BJ (cell line): ENCODE results near the gene HUNK. TPM values are rescaled to one million over a fixed set of nuclear protein-coding genes. Genes with fewer than 3 reads are reported as not detected.

Source experiments
- CTCF ChIA-PET: fragments of 350-600 bp; formaldehyde crosslinking; extraction: SDS; loops from one replicate; lab custom pipeline; 2021; ENCODE audit warnings: antibody characterized with exemption, inconsistent platforms; lab: Yijun Ruan, JAX
- POLR2A ChIA-PET: fragments of 300-600 bp; sonication (Branson Sonifier 250); formaldehyde crosslinking; extraction: SDS; loops from one replicate; lab custom pipeline; 2021; ENCODE audit warnings: antibody characterized with exemption; lab: Charles Lee
- DNase-seq: peaks from one replicate; pipeline ENCODE4 v3.0.0-alpha.2; 2011; ENCODE audit warnings: low read depth
- H3K27me3 ChIP-seq: 2 replicates; pipeline ENCODE4 v1.6.0; 2011; ENCODE audit warnings: low read length; ENCODE audit not compliant: control insufficient read depth, insufficient read depth
- H3K36me3 ChIP-seq: 2 replicates; pipeline ENCODE4 v1.5.1; 2011; ENCODE audit warnings: low read length; ENCODE audit not compliant: control insufficient read depth, insufficient read depth
- H3K4me3 ChIP-seq: 2 replicates; pipeline ENCODE4 v1.5.1; 2011; ENCODE audit warnings: low read depth, mild to moderate bottlenecking, control low read depth, low read length
- polyA plus RNA-seq: library from polyadenylated mRNA; depleted of rRNA; stranded (reverse); fragments of >200 nt; gene quantifications from 2 replicates; pipeline ENCODE4 v1.2.3, GENCODE V29; 2011
- TF ChIP-seq, protein P1 (sequence below): IDR thresholded peaks from 2 replicates; pipeline ENCODE4 v1.5.1; 2011; ENCODE audit warnings: low read depth, mild to moderate bottlenecking, control low read depth, inconsistent platforms, low read length, moderate library complexity; ENCODE audit not compliant: insufficient read depth

HUNK gene
- polyA plus RNA-seq, 1 experiment: 0.70 TPM

DNA sequence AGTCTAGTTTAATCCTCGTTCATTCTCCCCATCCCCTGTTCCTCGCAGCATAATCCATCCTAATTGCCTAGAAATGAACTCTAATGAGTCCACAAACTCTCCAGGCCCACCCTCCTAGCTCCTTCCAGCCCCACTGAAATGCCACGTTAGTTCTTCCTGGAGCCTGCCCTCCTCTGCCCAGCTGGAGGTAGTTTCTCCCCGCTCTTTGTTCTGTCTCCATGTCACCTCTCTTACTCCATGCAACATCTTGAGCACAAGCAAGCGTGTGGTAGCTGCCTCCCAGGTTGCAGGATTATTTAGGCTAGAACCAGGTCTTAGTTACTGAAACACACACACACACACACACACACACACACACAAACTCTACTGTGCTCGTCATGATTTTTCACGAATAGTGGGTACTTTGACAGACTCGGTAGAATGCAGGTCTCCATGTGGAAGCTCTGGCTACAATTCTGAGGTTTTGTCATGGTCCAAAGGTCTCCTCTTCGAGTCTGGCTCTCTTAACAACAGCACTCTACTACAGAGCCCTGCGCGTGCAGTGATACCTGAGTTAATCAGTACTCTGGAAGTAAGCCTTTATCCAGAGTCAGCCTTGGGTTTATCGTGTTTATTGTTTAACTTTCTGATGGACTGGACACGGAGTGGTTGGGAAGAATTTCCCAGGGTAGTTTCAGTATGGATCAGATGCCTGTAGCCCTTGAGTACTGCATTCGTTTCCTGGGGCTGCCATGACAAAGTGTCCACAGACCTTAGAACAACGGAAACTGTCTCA is 27.5 kb downstream of the HUNK start:
- POLR2A ChIA-PET: no interaction called here

DNA sequence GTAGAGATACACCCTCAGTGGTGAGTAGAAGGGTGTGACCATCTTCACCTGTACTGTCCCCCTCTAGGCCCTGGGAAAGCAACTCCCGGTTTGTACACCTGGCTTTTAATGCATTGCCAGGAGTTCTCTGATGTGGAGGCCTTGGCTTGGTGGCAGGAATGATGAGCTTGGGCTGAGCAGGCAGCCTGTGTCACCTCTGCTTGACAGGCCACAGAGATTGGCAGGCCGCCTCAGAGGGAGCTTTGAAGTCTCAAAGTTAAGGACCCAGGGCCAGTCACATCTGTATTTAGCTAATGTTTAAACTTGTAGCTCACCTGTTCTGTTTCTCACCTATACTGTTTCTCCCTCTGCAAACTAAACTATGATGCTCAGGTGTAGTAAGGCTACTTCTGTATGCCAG is 28.5 kb downstream of the HUNK start:
- DNase-seq: no peak
- TF ChIP-seq, protein P1, sequence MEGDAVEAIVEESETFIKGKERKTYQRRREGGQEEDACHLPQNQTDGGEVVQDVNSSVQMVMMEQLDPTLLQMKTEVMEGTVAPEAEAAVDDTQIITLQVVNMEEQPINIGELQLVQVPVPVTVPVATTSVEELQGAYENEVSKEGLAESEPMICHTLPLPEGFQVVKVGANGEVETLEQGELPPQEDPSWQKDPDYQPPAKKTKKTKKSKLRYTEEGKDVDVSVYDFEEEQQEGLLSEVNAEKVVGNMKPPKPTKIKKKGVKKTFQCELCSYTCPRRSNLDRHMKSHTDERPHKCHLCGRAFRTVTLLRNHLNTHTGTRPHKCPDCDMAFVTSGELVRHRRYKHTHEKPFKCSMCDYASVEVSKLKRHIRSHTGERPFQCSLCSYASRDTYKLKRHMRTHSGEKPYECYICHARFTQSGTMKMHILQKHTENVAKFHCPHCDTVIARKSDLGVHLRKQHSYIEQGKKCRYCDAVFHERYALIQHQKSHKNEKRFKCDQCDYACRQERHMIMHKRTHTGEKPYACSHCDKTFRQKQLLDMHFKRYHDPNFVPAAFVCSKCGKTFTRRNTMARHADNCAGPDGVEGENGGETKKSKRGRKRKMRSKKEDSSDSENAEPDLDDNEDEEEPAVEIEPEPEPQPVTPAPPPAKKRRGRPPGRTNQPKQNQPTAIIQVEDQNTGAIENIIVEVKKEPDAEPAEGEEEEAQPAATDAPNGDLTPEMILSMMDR: no peak
- Histone ChIP-seq H3K27me3 (no peaks in the 10 kb centered on the region), H3K36me3 (no peaks in the 10 kb centered on the region), H3K4me3 (no peak overlapping the region)
- ChIA-PET CTCF (interaction anchor here (0.7 to 1.0 kb wide), 2 partner anchors 12 to 357 kb away, joined by 3 to 4 read pairs; no protein-coding TSS in a partner anchor), POLR2A (no interaction called here)

More for the DNA sequence above, 27.5 kb downstream of the HUNK start:
- Histone ChIP-seq H3K36me3 (no peaks in the 10 kb centered on the region), H3K27me3 (no peaks in the 10 kb centered on the region), H3K4me3 (no peak overlapping the region)
- TF ChIP-seq, protein P1: no peak
- DNase-seq: no peak
- CTCF ChIA-PET: interaction anchor here (1.0 to 3.5 kb wide), 2 partner anchors 11 to 26 kb away, joined by 4 to 11 read pairs; partner anchors contain the start of gene HUNK

DNA sequence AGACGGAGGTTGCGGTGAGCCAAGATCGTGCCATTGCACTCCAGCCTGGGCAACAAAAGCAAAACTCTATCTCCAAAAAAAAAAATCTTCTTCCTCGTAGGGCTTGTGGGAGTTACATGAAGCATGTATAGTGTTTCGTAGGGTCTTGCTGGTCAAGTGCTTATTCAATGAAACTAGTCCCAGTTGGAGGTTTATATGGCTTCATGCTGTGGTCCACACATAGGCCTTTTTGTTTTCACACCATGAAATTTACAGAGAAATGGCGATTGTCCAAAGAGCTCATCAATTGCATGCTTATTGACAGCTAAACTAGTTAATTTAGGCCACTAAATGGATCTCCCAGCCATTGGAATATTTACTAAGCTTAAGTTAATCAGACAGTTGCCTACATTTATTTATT is 29.6 kb downstream of the HUNK start:
- no peak for DNase-seq
- Histone ChIP-seq H3K36me3 (no peaks in the 10 kb centered on the region), H3K27me3 (no peaks in the 10 kb centered on the region), H3K4me3 (no peak overlapping the region)
- CTCF ChIA-PET: interaction anchor here (2.9 kb wide), 1 partner anchor 29 kb away, joined by 14 read pairs; the partner anchor contains the start of gene HUNK
- TF ChIP-seq, protein P1: no peak
- POLR2A ChIA-PET: no interaction called here

DNA sequence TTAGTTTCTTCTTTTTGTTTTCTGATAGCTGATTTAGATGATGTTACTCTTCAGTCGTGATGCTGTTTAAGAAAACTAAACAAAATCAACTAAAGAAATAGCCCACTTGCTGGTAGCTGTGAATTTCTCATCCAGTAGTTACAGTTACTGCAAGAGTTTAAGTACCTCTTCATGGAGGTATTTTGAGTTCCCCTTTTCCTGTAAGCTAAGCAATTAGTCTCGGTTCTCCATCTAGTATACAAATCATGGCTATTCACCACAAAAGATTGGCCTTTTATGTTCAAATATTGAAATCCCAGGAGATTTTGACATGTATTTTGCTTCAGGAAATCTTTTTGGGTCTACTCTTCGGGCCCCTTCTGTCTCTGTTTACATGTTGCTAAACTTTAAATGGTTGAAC is 31.1 kb downstream of the HUNK start:
- Histone ChIP-seq H3K4me3 (no peak overlapping the region), H3K27me3 (no peaks in the 10 kb centered on the region), H3K36me3 (no peaks in the 10 kb centered on the region)
- TF ChIP-seq, protein P1: no peak
- ChIA-PET POLR2A (no interaction called here), CTCF (interaction anchor here (0.9 to 2.9 kb wide), 3 partner anchors 10 to 30 kb away, joined by 3 to 14 read pairs (median 3); partner anchors contain the start of gene HUNK)
- no peak for DNase-seq
